ENCODE measurements around the gene GALNT9.

GRCh38 chr12:132359971-132360370 is 30.6 kb upstream of the GALNT9 start:
- TF ChIP-seq, protein P1, sequence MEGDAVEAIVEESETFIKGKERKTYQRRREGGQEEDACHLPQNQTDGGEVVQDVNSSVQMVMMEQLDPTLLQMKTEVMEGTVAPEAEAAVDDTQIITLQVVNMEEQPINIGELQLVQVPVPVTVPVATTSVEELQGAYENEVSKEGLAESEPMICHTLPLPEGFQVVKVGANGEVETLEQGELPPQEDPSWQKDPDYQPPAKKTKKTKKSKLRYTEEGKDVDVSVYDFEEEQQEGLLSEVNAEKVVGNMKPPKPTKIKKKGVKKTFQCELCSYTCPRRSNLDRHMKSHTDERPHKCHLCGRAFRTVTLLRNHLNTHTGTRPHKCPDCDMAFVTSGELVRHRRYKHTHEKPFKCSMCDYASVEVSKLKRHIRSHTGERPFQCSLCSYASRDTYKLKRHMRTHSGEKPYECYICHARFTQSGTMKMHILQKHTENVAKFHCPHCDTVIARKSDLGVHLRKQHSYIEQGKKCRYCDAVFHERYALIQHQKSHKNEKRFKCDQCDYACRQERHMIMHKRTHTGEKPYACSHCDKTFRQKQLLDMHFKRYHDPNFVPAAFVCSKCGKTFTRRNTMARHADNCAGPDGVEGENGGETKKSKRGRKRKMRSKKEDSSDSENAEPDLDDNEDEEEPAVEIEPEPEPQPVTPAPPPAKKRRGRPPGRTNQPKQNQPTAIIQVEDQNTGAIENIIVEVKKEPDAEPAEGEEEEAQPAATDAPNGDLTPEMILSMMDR (IDR thresholded peaks at IDR 0.05): no peak
- no peak for TF ChIP-seq ZFX (IDR thresholded peaks at IDR 0.05; ENCODE audit: borderline replicate concordance)

Measured in 22Rv1 (cell line).